Measurements from ENCODE around the gene CNBD2.

- TF ChIP-seq, protein P1, sequence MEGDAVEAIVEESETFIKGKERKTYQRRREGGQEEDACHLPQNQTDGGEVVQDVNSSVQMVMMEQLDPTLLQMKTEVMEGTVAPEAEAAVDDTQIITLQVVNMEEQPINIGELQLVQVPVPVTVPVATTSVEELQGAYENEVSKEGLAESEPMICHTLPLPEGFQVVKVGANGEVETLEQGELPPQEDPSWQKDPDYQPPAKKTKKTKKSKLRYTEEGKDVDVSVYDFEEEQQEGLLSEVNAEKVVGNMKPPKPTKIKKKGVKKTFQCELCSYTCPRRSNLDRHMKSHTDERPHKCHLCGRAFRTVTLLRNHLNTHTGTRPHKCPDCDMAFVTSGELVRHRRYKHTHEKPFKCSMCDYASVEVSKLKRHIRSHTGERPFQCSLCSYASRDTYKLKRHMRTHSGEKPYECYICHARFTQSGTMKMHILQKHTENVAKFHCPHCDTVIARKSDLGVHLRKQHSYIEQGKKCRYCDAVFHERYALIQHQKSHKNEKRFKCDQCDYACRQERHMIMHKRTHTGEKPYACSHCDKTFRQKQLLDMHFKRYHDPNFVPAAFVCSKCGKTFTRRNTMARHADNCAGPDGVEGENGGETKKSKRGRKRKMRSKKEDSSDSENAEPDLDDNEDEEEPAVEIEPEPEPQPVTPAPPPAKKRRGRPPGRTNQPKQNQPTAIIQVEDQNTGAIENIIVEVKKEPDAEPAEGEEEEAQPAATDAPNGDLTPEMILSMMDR (IDR thresholded peaks at IDR 0.05) = no peak
- no peak for TF ChIP-seq ZFX (IDR thresholded peaks at IDR 0.05; ENCODE audit: borderline replicate concordance)
These were observed 93.4 kb downstream of the CNBD2 start for GRCh38 chr20:36061754-36062153.
